GM18507 (cell line): ENCODE data around the gene RLF.

ENCODE experiments used
- DNase-seq: peaks from one replicate; pipeline ENCODE4 v3.0.0; 2011; ENCODE audit warnings: low read depth; ENCODE audit not compliant: insufficient read length; ENCODE audit errors: extremely low spot score
- FAIRE-seq: peaks from 2 replicates; lab custom pipeline; 2011; peaks lifted over from hg19 to GRCh38; lab: Jason Lieb, UNC

Gene RLF

GRCh38 chr1:40265298-40265697 lies 104.1 kb downstream of the RLF start:
- DNase-seq (no peak), FAIRE-seq (no peak)

GRCh38 chr1:40265919-40266318 lies 104.7 kb downstream of the RLF start:
- DNase-seq (no peak), FAIRE-seq (no peak)

GRCh38 chr1:40266786-40267535 lies 105.8 kb downstream of the RLF start:
- FAIRE-seq (no peak), DNase-seq (no peak)

- DNase-seq, result no peak
- no peak for FAIRE-seq
Observed at GRCh38 chr1:40267767-40268187, 106.6 kb downstream of the RLF start.

- DNase-seq (no peak), FAIRE-seq (no peak)
Observed at GRCh38 chr1:40268211-40268610, 107.0 kb downstream of the RLF start.

GRCh38 chr1:40270152-40270834 lies 109.1 kb downstream of the RLF start:
- no peak for DNase-seq
- no peak for FAIRE-seq

- DNase-seq (no peak), FAIRE-seq (no peak)
Observed at GRCh38 chr1:40272653-40273213, 111.5 kb downstream of the RLF start.

GRCh38 chr1:40273547-40274166 lies 112.5 kb downstream of the RLF start:
- FAIRE-seq, result no peak
- DNase-seq, result no peak

GRCh38 chr1:40274331-40274730 lies 113.1 kb downstream of the RLF start:
- no peak for FAIRE-seq

GRCh38 chr1:40276122-40276521 lies 114.9 kb downstream of the RLF start:
- no peak for FAIRE-seq
- no peak for DNase-seq

More at GRCh38 chr1:40274331-40274730, 113.1 kb downstream of the RLF start:
- DNase-seq, result no peak

GRCh38 chr1:40281853-40282252 lies 120.7 kb downstream of the RLF start:
- no peak for DNase-seq

More at GRCh38 chr1:40281853-40282252, 120.7 kb downstream of the RLF start:
- FAIRE-seq, result no peak
